ENCODE measurements around the gene EIF2AK3. TPM values are rescaled to one million over a fixed set of nuclear protein-coding genes. Genes with fewer than 3 reads are reported as not detected.
"Not testable (repeated sequence)": the region's sequence is repeated elsewhere in the genome, so short reads cannot be mapped to it uniquely, and the experiment has no call there.

The EIF2AK3 gene
- total RNA-seq (2014; rRNA removed): 10.3 and 11.1 TPM in 2 replicates
- polyA plus RNA-seq (2012): 3.2 TPM

DNA sequence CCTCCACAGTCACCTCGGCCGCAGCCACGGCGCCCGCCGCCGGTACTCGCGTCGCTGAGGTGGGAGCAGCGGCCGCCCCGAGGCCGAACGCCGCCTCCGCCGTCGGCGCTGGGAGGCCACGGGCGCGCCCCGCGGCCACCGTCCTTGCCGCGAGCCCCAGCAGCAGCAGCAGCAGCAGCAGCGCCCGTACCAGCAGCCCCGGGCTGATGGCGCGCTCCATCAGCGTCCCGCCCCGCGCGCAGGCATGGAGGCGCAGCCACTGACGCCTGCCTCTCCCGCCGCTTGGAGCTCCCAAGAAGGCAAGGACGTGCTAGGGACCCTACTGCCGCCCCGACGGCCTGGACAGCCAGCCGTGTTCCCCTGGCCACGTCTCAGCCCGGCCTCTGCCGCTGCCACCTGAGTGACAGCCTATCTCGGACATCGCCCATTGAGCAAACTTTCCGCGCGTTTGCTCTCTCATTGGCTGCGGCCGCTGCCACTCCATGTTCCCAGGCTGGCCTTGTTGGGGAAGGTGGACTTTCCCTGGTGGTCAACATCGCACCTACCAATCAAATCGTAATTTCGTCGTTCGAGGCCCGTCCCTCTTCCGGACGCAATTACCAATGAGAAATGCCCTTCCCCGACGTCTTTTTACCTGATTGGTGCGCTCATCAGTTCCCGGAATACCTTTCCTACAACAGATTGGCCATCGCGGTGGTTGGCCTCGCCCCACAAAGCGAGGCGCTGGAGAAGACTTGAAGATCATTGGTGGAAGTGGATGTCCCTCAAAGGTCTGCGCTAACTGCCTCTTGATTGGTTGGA is at the start of gene EIF2AK3:
Gene EIF2AK3, minus strand, starts transcription at position 410 of the 801 bp plus-strand sequence. Its CDS starts 190 bp downstream, at position 220.
- DNase-seq (ENCODE audit: low read depth): peak; percentile 100

DNA sequence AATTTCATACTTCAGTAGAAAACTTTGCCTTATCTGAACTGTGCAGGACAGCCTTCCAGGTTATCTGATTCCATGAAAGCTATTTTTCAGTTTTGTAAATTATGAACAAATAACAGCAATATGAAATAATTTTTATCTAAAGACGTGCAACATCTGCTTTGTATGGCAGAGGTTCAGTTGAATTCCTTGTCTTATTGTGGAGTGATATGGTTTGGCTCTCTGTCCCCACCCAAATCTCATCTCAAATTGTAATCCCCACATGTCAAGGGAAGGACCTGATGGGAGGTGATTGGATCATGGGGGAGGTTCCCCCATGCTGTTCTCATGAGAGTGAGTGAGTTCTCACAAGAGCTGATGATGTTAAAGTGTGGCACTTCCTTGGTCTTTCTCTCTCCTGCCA is 46.1 kb upstream of the EIF2AK3 start:
- no peak for DNase-seq (ENCODE audit: low read depth)

- peak; percentile 54 for DNase-seq (ENCODE audit: low read depth)
These were observed 44.6 kb upstream of the EIF2AK3 start for GRCh38 chr2:88671786-88672427.

DNA sequence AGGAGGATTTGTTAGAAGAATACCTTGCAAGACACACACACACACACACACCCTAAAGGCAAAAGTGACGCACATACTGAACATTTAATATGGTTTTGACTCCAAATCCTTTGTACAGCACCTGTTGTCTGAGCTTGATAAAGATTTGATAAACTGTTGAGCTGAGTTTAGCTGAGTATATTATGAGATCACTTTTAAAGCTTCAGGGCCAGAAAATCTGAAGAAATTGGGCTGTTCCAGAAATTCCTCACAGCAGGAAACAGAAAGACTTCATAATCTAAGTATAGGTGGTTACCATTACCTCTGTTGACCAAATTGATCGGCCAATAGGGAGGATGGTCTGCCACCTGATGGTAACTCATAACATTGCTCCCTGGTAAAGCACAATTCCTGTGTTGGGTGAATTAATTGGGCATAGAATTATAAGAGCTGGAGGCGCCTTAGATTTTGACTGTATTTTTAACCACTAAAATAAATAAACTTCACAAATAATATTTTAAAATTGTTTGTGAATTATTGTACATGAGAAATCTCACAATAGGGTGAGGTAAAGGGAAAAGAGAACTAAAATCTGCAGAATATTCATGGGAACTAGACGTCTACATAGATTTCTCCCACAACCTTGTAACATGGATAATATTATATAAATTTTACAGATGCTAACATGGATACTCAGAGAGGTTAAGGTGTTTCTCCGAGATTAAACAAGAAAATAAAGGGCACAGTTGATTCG is 42.4 kb upstream of the EIF2AK3 start:
- DNase-seq (ENCODE audit: low read depth): peak; percentile 29

DNA sequence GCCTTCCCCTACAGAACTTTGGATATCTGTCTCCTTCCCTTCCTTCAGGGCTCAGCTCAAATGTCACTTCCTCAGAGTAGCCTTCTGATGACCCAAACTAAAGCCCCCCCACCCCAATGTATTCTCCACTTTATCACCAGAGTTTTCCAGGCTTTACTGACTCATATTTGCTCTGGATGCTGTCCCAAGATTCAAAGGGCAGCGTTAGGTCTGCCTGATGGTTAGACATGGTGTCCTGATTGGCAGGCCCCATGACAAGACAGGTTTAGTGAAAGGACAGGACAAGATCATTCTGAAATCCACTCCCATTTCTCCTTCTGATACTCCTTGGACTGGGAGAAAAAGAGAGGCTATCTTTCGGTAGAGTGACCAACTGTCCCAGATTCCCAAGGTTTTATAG is 41.6 kb upstream of the EIF2AK3 start:
- no peak for DNase-seq (ENCODE audit: low read depth)

GRCh38 chr2:88667219-88667618 is 40.0 kb upstream of the EIF2AK3 start:
- DNase-seq (ENCODE audit: low read depth): no peak

DNA sequence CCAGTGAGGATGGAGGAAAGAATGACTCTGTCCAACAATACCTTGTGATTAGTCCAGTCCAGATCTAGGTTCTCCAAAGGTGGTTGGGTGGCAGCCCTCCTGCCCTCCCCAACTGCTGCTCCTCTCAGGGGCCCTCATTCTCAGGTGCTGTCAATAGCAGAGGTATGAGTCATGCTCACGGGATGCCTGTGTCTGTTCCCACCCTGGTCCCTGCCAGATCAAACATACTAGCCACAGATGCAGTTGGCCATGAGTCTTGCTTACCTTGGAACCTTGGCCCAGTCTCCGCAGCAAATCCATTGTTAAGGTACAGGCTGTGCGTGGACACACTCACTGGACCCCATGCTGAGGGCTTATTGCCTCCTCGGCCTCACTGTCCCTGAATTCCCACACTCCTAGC is 39.3 kb upstream of the EIF2AK3 start:
- no peak for DNase-seq (ENCODE audit: low read depth)

DNA sequence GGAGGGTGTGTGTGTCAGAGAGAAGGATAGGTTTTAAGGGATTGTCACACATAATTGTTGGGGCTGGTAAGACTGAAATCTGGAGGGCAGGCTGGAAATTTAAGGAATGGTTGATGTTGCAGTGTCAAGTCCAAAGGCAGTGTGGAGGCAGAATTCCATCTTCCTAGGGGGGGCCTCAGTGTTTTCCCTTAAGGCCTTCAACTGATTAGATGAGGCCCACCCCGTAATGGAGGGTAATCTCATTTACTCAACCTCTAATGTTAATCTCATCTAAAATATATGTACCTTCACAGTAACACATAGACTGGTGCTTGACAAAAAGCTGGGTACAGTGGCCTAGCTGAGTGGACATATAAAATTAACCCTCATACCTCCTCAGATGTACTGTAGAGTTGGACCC is 33.4 kb upstream of the EIF2AK3 start:
- no peak for DNase-seq (ENCODE audit: low read depth)

- DNase-seq (ENCODE audit: low read depth): peak; percentile 87
These were observed 32.3 kb upstream of the EIF2AK3 start for GRCh38 chr2:88659538-88659915.

DNA sequence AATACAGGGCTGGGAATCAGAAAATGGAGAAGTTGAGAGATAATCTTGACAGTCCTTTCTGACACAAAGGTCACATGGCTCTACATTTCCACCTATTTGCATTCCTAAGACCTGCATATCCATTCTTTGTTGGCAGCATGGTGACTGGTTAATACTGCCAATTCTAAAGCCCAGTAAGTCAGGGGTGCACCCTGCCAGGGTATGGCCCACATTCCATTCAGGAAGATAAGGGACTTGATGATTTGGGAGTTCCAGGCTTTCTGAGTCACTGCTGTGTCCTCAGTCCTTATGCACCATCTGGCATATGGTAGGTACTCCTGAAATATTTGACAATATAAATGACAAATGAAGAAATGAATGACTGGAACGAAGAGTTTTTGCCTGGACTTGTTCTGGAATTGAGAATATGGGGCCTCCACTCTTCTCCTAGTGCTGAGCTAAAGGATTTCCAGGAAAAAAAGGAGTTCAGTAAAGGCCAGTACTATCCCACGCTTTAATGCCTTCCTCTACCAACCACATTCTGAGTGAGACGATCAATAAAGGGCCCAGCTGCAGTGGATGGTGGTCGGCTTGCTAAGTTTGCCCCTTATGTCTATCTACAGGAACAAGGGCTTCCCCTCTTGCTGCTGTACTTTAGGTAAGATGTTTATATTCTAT is 31.7 kb upstream of the EIF2AK3 start:
- peak; percentile 26 for DNase-seq (ENCODE audit: low read depth)

DNA sequence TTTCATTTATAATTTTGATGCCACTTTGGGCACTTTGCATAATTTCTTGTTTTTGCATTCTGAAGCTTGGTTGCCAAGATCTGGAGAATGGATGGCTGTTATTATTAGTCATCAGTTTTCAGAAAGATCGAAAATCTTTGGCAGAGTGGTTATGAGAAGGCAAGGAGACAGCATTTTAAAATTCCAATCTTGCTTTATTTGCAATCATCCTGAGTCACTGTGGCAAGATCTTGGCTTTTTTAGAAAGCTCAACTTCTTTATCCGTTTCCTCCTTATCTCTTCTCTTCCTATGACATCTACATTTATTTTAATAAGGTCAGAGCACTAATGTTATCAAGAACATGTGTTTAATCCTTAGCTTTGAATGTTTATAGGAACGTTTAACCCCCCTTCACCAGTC is 31.1 kb upstream of the EIF2AK3 start:
- DNase-seq (ENCODE audit: low read depth): peak; percentile 69

- DNase-seq (ENCODE audit: low read depth): peak; percentile 43
These were observed 29.9 kb upstream of the EIF2AK3 start for GRCh38 chr2:88657131-88657530.

GRCh38 chr2:88656690-88657089 is 29.4 kb upstream of the EIF2AK3 start:
- peak; percentile 53 for DNase-seq (ENCODE audit: low read depth)

GRCh38 chr2:88654714-88655113 is 27.4 kb upstream of the EIF2AK3 start:
- DNase-seq (ENCODE audit: low read depth): peak; percentile 50

GRCh38 chr2:88651646-88652045 is 24.4 kb upstream of the EIF2AK3 start:
- DNase-seq (ENCODE audit: low read depth): no peak

DNA sequence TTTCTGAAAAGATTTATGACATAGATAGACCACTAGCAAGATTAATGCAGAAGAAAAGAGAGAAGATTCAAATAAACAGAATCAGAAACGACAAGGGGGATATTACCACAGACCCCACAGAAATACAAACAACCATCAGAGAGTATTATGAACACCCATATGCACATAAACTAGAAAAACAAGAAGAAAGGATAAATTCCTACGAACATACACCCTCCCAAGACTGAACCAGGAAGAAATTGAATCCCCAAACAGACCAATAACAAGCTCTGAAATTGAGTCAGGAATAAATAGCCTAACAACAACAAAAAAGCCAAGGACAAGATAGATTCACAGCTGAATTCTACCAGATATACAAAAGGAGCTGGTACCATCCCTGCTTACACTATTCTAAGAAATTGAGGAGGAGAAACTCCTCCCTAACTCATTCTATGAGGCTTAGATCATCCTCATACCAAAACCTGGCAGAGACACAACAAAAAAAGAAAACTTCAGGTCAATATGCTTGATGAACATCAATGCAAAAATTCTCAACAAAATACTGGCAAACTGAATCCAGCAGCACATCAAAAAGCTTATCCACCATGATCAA is 18.1 kb upstream of the EIF2AK3 start:
- not testable (repeated sequence) for DNase-seq (ENCODE audit: low read depth)

GRCh38 chr2:88642278-88642677 is 15.0 kb upstream of the EIF2AK3 start:
- DNase-seq (ENCODE audit: low read depth): no peak

- no peak for DNase-seq (ENCODE audit: low read depth)
These were observed 14.1 kb upstream of the EIF2AK3 start for GRCh38 chr2:88641330-88641729.

DNA sequence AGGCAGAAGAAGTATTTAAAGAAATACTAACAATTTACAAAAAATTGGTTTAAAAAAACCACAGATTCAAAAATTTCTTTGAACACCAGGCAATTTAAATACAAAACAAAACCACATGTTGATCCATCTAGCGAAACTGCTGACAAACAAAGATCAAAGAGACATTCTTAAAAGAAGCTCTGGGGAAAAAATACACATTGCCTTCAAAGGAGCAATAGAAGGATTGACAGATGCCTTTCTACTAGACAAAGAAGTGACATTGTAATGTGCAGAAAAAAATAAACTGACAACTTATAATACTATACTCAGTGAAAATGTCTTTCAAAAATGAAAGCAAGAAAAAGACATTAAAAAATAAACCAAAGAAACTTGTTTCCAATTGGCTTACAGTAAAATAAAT is 12.6 kb upstream of the EIF2AK3 start:
- DNase-seq (ENCODE audit: low read depth): no peak

- DNase-seq (ENCODE audit: low read depth): peak; percentile 67
These were observed 11.5 kb upstream of the EIF2AK3 start for GRCh38 chr2:88638743-88639142.

GRCh38 chr2:88638123-88638650 is 10.9 kb upstream of the EIF2AK3 start:
- no peak for DNase-seq (ENCODE audit: low read depth)

Measured in LHCN-M2 (cell line).